HUES48 (cell line): ENCODE results near the gene KAT5.
A peak's percentile ranks its signal among the peaks of the same experiment; 100 is the strongest.

Source experiments
- H3K27ac ChIP-seq: one replicate; pipeline ENCODE4 v1.7.0; 2013; ENCODE audit warnings: low read depth, low read length, inconsistent platforms
- H3K27me3 ChIP-seq: 2 replicates; pipeline ENCODE4 v1.6.1; 2013; ENCODE audit warnings: mild to moderate bottlenecking, low read length; ENCODE audit not compliant: control insufficient read depth, insufficient read depth
- H3K36me3 ChIP-seq: 2 replicates; pipeline ENCODE4 v1.6.1; 2013; ENCODE audit warnings: low read length; ENCODE audit not compliant: control insufficient read depth, insufficient read depth
- H3K4me1 ChIP-seq: 2 replicates; pipeline ENCODE4 v1.6.1; 2013; ENCODE audit warnings: mild to moderate bottlenecking, low read length; ENCODE audit not compliant: control insufficient read depth, insufficient read depth
- H3K4me3 ChIP-seq: 2 replicates; pipeline ENCODE4 v1.5.1; 2013; ENCODE audit warnings: mild to moderate bottlenecking, low read depth, low read length
- H3K9ac ChIP-seq: 2 replicates; pipeline ENCODE4 v1.6.1; 2013; ENCODE audit warnings: mild to moderate bottlenecking, low read depth, low read length, moderate library complexity
- H3K9me3 ChIP-seq: 2 replicates; pipeline ENCODE4 v1.6.1; 2013; ENCODE audit warnings: low read length; ENCODE audit not compliant: control insufficient read depth, insufficient read depth

Gene KAT5

GRCh38 chr11:65710421-65710820 is 1.6 kb upstream of the KAT5 start:
- Histone ChIP-seq H3K27me3 (no peaks in the 10 kb centered on the region), H3K4me1 (no peaks in the 10 kb centered on the region), H3K9ac (no peak overlapping the region), H3K27ac (no peak overlapping the region), H3K36me3 (peaks cover 25% of the 10 kb centered on the region), H3K4me3 (no peak overlapping the region), H3K9me3 (no peaks in the 10 kb centered on the region)

DNA sequence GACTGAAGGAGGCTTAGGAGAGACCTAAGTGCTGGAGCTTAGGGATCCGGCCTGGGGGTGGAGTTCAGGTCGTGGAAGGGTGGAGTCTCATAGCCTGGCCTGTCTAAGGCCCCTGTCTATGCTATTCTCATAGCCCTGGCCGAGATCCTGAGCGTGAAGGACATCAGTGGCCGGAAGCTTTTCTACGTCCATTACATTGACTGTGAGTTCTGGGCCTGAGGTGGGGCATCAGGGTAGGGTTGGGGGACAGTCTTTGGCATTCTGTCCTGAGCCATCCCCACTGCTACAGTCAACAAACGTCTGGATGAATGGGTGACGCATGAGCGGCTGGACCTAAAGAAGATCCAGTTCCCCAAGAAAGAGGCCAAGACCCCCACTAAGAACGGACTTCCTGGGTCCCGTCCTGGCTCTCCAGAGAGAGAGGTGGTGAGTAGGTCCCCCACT is 603 bp downstream of the KAT5 start:
- no peaks in the 10 kb centered on the region for H3K27me3 ChIP-seq
- no peak overlapping the region for H3K9ac ChIP-seq
- peaks cover 46% of the 10 kb centered on the region for H3K36me3 ChIP-seq
- H3K27ac ChIP-seq: peak overlapping the region; percentile 99
- H3K4me3 ChIP-seq: peak overlapping the region; percentile 92
- H3K4me1 ChIP-seq: no peaks in the 10 kb centered on the region
- H3K9me3 ChIP-seq: no peaks in the 10 kb centered on the region

GRCh38 chr11:65713212-65713969 is 1.3 kb downstream of the KAT5 start:
- Histone ChIP-seq H3K9ac (no peak overlapping the region), H3K9me3 (no peaks in the 10 kb centered on the region), H3K27ac (no peak overlapping the region), H3K4me3 (no peak overlapping the region), H3K36me3 (peaks cover 53% of the 10 kb centered on the region), H3K27me3 (no peaks in the 10 kb centered on the region), H3K4me1 (no peaks in the 10 kb centered on the region)

DNA sequence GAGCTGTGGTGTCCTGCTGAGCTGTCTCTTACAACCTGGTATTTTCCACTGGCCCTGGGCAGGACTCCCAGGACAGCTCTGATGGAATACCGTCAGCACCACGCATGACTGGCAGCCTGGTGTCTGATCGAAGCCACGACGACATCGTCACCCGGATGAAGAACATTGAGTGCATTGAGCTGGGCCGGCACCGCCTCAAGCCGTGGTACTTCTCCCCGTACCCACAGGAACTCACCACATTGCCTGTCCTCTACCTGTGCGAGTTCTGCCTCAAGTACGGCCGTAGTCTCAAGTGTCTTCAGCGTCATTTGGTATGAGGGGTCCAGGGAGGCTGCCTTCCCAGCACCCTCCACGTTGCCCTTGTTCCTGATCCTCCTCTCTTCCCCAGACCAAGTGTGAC is 2.4 kb downstream of the KAT5 start:
- Histone ChIP-seq H3K9me3 (no peaks in the 10 kb centered on the region), H3K4me3 (no peak overlapping the region), H3K27ac (no peak overlapping the region), H3K9ac (no peak overlapping the region), H3K4me1 (no peaks in the 10 kb centered on the region), H3K36me3 (peaks cover 61% of the 10 kb centered on the region), H3K27me3 (no peaks in the 10 kb centered on the region)

- Histone ChIP-seq H3K9ac (no peak overlapping the region), H3K9me3 (no peaks in the 10 kb centered on the region), H3K36me3 (peaks cover 61% of the 10 kb centered on the region), H3K4me3 (no peak overlapping the region), H3K27me3 (no peaks in the 10 kb centered on the region), H3K4me1 (no peaks in the 10 kb centered on the region), H3K27ac (no peak overlapping the region)
Observed at GRCh38 chr11:65716302-65716701, 4.2 kb downstream of the KAT5 start.

GRCh38 chr11:65716774-65717405 is 4.8 kb downstream of the KAT5 start:
- no peak overlapping the region for H3K27ac ChIP-seq

GRCh38 chr11:65717906-65718305 is 5.9 kb downstream of the KAT5 start:
- Histone ChIP-seq H3K9me3 (no peaks in the 10 kb centered on the region), H3K27me3 (no peaks in the 10 kb centered on the region), H3K36me3 (peaks cover 60% of the 10 kb centered on the region), H3K9ac (no peak overlapping the region), H3K4me1 (no peaks in the 10 kb centered on the region), H3K27ac (no peak overlapping the region), H3K4me3 (no peak overlapping the region)

More at GRCh38 chr11:65716774-65717405, 4.8 kb downstream of the KAT5 start:
- Histone ChIP-seq H3K36me3 (peaks cover 61% of the 10 kb centered on the region), H3K9me3 (no peaks in the 10 kb centered on the region), H3K27me3 (no peaks in the 10 kb centered on the region), H3K9ac (no peak overlapping the region), H3K4me3 (no peak overlapping the region), H3K4me1 (no peaks in the 10 kb centered on the region)

DNA sequence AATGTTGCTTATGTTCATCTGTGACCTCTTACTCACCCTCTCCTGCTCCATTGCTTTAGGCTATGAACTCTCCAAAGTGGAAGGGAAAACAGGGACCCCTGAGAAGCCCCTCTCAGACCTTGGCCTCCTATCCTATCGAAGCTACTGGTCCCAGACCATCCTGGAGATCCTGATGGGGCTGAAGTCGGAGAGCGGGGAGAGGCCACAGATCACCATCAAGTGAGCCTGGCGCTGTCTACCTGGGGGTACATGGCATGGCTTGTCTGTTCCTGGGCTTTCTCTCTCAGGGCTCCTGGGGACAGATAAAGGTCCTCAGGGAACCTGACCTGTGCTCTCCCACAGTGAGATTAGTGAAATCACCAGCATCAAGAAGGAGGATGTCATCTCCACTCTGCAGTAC is 6.5 kb downstream of the KAT5 start:
- Histone ChIP-seq H3K9me3 (no peaks in the 10 kb centered on the region), H3K36me3 (peaks cover 54% of the 10 kb centered on the region), H3K27ac (no peak overlapping the region), H3K4me3 (no peak overlapping the region), H3K9ac (no peak overlapping the region), H3K27me3 (no peaks in the 10 kb centered on the region), H3K4me1 (no peaks in the 10 kb centered on the region)

GRCh38 chr11:65718964-65719492 is 7.0 kb downstream of the KAT5 start:
- Histone ChIP-seq H3K27ac (no peak overlapping the region), H3K9me3 (no peaks in the 10 kb centered on the region), H3K27me3 (no peaks in the 10 kb centered on the region), H3K4me1 (no peaks in the 10 kb centered on the region), H3K36me3 (peaks cover 49% of the 10 kb centered on the region), H3K9ac (no peak overlapping the region), H3K4me3 (peak overlapping the region; percentile 93; the same call in 1 of the 2 replicates)

DNA sequence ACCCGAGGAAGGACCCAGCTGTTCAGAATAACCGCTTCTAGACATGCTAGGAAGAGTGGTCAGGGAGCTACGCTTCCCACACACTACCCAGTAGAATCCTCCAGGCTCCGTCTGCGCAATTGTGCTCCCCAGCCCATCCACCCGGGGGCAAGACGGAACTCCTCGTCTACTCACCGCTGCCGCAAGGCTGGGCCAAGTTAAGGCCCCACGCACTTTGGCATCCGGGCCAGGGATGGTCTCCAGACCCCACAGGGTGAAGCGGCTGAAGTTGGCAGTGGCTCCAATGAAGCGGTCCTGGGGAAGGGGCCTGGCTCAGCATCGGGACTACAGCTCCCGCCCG is 7.8 kb downstream of the KAT5 start:
- H3K4me1 ChIP-seq: no peaks in the 10 kb centered on the region
- H3K27ac ChIP-seq: peak overlapping the region; percentile 79
- peak overlapping the region; percentile 81 for H3K9ac ChIP-seq
- H3K27me3 ChIP-seq: no peaks in the 10 kb centered on the region
- H3K4me3 ChIP-seq: peak overlapping the region; percentile 93
- H3K9me3 ChIP-seq: no peaks in the 10 kb centered on the region
- H3K36me3 ChIP-seq: peaks cover 41% of the 10 kb centered on the region

DNA sequence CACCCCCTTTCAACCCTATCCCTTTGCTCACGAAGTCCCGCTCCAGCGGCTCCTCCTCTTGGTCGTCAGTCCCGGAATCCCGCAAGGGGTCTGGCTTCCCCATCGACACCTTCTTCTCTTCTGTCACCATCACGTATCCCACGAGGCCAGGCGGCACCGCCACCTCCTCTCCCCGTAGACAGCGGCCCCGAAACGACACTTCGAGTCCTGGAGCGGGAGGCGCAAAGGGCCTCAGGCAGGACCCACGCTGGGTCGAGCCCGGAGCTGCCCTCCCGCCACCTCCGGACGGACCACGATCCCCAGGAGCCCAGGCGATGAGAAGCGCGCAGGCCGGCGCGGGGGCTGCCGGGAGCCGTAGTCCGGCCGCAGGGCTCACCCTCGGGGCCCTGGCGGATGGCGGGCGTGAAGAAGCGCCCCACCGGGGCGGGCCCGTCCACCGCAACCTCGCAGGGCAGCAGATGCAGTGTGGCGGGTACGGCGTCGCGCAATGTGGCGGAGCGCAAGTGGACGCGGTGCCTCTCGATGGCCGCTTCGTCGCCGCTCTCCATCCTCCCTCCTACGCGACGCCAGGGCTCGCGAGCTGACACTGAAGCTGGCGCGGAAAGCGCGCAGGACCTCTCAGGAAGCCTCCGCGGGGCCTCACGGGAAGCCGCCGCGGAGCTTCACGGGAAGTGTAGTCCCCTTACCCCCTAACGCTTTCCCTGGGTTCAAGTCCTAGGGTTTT is 8.3 kb downstream of the KAT5 start, which contains the start of gene RNASEH2C:
RNASEH2C (minus strand) TSS at position 588 of the 724 bp plus-strand sequence; CDS start at position 548, 40 bp downstream.
- H3K4me3 ChIP-seq: peak within 1 kb of the TSS; percentile 93
- no peaks in the 10 kb centered on the region for H3K4me1 ChIP-seq
- H3K36me3 ChIP-seq: peaks cover 36% of the 10 kb centered on the region
- no peaks in the 10 kb centered on the region for H3K27me3 ChIP-seq
- H3K9ac ChIP-seq: peak within 1 kb of the TSS; percentile 81
- H3K27ac ChIP-seq: peak within 1 kb of the TSS; percentile 79
- H3K9me3 ChIP-seq: no peaks in the 10 kb centered on the region
